Small intestine (tissue), 7 donors: ENCODE results near the gene METTL23. TPM values are rescaled to one million over a fixed set of nuclear protein-coding genes. Genes with fewer than 3 reads are reported as not detected.
A peak's percentile ranks its signal among the peaks of the same experiment; 100 is the strongest.
"Not testable (repeated sequence)": the region's sequence is repeated elsewhere in the genome, so short reads cannot be mapped to it uniquely, and the experiment has no call there.

Source experiments
- DNase-seq, 2 donors: peaks; one replicate each; pipeline versions ENCODE4 v3.0.0 to v3.0.0-alpha.2; 2013
- FAIRE-seq: peaks from 2 replicates; lab custom pipeline; 2012; peaks lifted over from hg19 to GRCh38; lab: Jason Lieb, UNC
- H3K27ac ChIP-seq, 3 donors: one replicate each; pipeline ENCODE4 v1.5.1; 2013; ENCODE audit warnings: low read length in 2 of 3, mild to moderate bottlenecking in 2 of 3, control low read depth in 1 of 3, inconsistent platforms in 1 of 3, low read depth in 1 of 3, moderate library complexity in 1 of 3
- H3K27me3 ChIP-seq, 3 donors: one replicate each; pipeline ENCODE4 v1.6.1; 2013; ENCODE audit warnings: low read length in 3 of 3, inconsistent platforms in 1 of 3; ENCODE audit not compliant: control insufficient read depth in 3 of 3, insufficient read depth in 3 of 3
- H3K36me3 ChIP-seq, 3 donors: one replicate each; pipeline ENCODE4 v1.6.1; 2013; ENCODE audit warnings: low read length in 3 of 3, inconsistent platforms in 1 of 3, low read depth in 1 of 3, mild to moderate bottlenecking in 1 of 3, moderate library complexity in 1 of 3; ENCODE audit not compliant: control insufficient read depth in 3 of 3, insufficient read depth in 2 of 3
- H3K4me1 ChIP-seq, 3 donors: one replicate each; pipeline ENCODE4 v1.6.1; 2013; ENCODE audit warnings: low read length in 2 of 3, inconsistent platforms in 1 of 3, low read depth in 1 of 3, mild to moderate bottlenecking in 1 of 3, moderate library complexity in 1 of 3; ENCODE audit not compliant: control insufficient read depth in 3 of 3, insufficient read depth in 2 of 3
- H3K4me3 ChIP-seq, 3 donors: one replicate each; pipeline ENCODE4 v1.5.1; 2013; ENCODE audit warnings: low read length in 3 of 3, control low read depth in 1 of 3, inconsistent platforms in 1 of 3, low read depth in 1 of 3, mild to moderate bottlenecking in 1 of 3, moderate library complexity in 1 of 3
- H3K9me3 ChIP-seq, 2 donors: one replicate each; pipeline ENCODE4 v1.6.1; 2013; ENCODE audit warnings: low read depth in 1 of 2, low read length in 1 of 2; ENCODE audit not compliant: control insufficient read depth in 2 of 2, insufficient read depth in 1 of 2
- WGBS, 3 donors: extraction: QIAGEN DNeasy Blood & Tissue Kit; methylation state at CpG; one replicate each; pipeline ENCODE4 v1.1.7; 2013; 5-methylcytosine and 5-hydroxymethylcytosine counted together
- polyA plus RNA-seq, 4 donors: library from polyadenylated mRNA; stranded (reverse) in 3 of 4; unstranded in 1 of 4; fragments of 200-250 nt in 3 of 4; fragments of 120-200 nt in 1 of 4; gene quantifications; one replicate each; pipeline versions ENCODE4 v1.2.1 to v1.2.3, GENCODE V29; 2013
- donor health status: healthy with polysubstance abuse.
- donor health status: control.
- donor health status: control.
- donor health status: Bipolar disorder and iron deficiency.
- donor health status: healthy.

Gene METTL23
- polyA plus RNA-seq, 4 donors, result 28.8 to 41.8 (median 37.7) TPM

DNA sequence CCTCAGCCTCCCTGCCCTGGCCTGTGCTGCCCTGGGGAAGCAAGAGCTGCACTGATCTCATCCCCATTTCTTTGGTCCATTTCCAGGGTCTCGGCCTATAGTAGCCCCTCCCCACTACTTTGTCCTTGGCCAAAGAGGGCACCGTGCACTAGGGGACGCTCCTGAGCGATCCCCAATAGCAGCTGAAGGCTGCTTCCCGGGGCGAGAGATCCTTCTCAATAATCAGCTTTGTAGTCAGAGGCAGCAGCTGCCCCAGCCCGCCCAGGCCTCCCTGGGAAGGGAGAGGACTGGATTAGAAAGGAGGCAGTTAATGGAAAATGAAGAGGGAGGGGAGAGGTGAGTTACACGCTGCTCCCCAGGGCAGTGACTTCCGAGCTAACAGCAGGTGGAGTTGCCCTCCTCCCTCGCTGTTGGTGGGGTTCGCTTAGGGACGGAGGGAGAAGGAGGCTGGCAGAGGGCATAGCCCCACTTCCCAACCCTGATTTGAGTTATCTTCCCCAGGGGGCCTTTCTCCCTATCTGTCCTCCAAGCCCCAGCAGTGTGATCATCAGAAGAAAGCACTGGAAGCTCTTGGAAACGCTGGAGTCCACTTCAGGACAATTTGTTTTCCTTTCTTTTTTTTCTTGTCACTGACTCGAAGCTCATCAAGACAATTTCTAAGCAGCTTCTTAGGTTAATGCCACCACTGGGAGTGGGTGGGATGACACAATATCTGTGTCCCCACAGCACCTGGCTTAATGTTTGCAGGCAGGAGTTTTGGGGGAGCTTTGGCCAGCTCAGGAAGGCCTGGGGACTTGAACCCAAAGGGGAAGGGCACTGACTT, 18.4 kb upstream of the METTL23 start:
- peaks cover 0 to 12% (median 0%) of the 10 kb centered on the region in 3 donors for H3K27me3 ChIP-seq
- no peak for FAIRE-seq
- no peaks in the 10 kb centered on the region for H3K9me3 ChIP-seq
- H3K4me1 ChIP-seq, result peaks cover 0 to 18% (median 0%) of the 10 kb centered on the region in 3 donors
- H3K4me3 ChIP-seq, result no peak overlapping the region
- peak in 1 of 2 donors; percentile 36 for DNase-seq
- WGBS, 3 donors, result 53 to 63% (median 55%) methylated on average over 14 of the region's 14 CpGs
- H3K27ac ChIP-seq, result peak overlapping the region in 2 of 3 donors; percentile 63 to 72
- H3K36me3 ChIP-seq, result peaks cover 2 to 12% (median 2%) of the 10 kb centered on the region in 3 donors

GRCh38 chr17:76709077-76709950, 17.3 kb upstream of the METTL23 start:
- DNase-seq, result peak in 1 of 2 donors; percentile 59
- FAIRE-seq, result no peak
- peaks cover 2 to 21% (median 6%) of the 10 kb centered on the region in 3 donors for H3K36me3 ChIP-seq
- peak overlapping the region in 2 of 3 donors; percentile 77 to 92 for H3K27ac ChIP-seq
- peaks cover 0 to 12% (median 0%) of the 10 kb centered on the region in 3 donors for H3K27me3 ChIP-seq
- 64 to 88% (median 88%) methylated on average over 29 of the region's 29 CpGs for WGBS, 3 donors
- H3K4me1 ChIP-seq, result peaks cover 0 to 18% (median 0%) of the 10 kb centered on the region in 3 donors
- no peaks in the 10 kb centered on the region for H3K9me3 ChIP-seq
- peak overlapping the region in 2 of 3 donors; percentile 4 to 54 for H3K4me3 ChIP-seq

- not testable (repeated sequence) for H3K9me3 ChIP-seq, FAIRE-seq
- Histone ChIP-seq H3K4me3 (peak overlapping the region; percentile 54 to 65 (median 54)), H3K36me3 (peaks cover 2 to 25% (median 6%) of the 10 kb centered on the region in 3 donors), H3K27ac (peak overlapping the region; percentile 46 to 92 (median 77)), H3K4me1 (peaks cover 0 to 18% (median 0%) of the 10 kb centered on the region in 3 donors), H3K27me3 (peaks cover 0 to 12% (median 0%) of the 10 kb centered on the region in 3 donors)
- 10 to 13% (median 11%) methylated on average over 22 to 52 of the region's 79 CpGs for WGBS, 3 donors
- DNase-seq, result peak in 1 of 2 donors; percentile 50
Observed at GRCh38 chr17:76709951-76710862, 16.4 kb upstream of the METTL23 start.

GRCh38 chr17:76710863-76711611, 15.6 kb upstream of the METTL23 start, which contains the start of gene MXRA7:
MXRA7 (minus strand) TSS chr17:76710965; CDS start chr17:76710946, 19 bp downstream.
- H3K36me3 ChIP-seq, result peaks cover 2 to 32% (median 6%) of the 10 kb centered on the region in 3 donors
- peaks cover 0 to 24% (median 0%) of the 10 kb centered on the region in 3 donors for H3K4me1 ChIP-seq
- peaks cover 0 to 12% (median 0%) of the 10 kb centered on the region in 3 donors for H3K27me3 ChIP-seq
- peak within 1 kb of the TSS; percentile 46 to 92 (median 77) for H3K27ac ChIP-seq
- peak within 1 kb of the TSS; percentile 54 to 65 (median 54) for H3K4me3 ChIP-seq
- H3K9me3 ChIP-seq, result no peaks in the 10 kb centered on the region
- peak in 1 of 2 donors; percentile 77 for DNase-seq
- no peak for FAIRE-seq
- WGBS, 3 donors, result 5 to 12% (median 9%) methylated on average over 23 to 56 of the region's 56 CpGs

GRCh38 chr17:76712321-76712720, 14.3 kb upstream of the METTL23 start:
- Histone ChIP-seq H3K27me3 (peaks cover 0 to 12% (median 0%) of the 10 kb centered on the region in 3 donors), H3K4me1 (peaks cover 0 to 30% (median 0%) of the 10 kb centered on the region in 3 donors), H3K36me3 (peaks cover 7 to 44% (median 14%) of the 10 kb centered on the region in 3 donors)
- WGBS, 3 donors, result 62 to 66% (median 63%) methylated on average over 7 of the region's 7 CpGs
- not testable (repeated sequence) for H3K27ac ChIP-seq, DNase-seq, H3K4me3 ChIP-seq, H3K9me3 ChIP-seq, FAIRE-seq

DNA sequence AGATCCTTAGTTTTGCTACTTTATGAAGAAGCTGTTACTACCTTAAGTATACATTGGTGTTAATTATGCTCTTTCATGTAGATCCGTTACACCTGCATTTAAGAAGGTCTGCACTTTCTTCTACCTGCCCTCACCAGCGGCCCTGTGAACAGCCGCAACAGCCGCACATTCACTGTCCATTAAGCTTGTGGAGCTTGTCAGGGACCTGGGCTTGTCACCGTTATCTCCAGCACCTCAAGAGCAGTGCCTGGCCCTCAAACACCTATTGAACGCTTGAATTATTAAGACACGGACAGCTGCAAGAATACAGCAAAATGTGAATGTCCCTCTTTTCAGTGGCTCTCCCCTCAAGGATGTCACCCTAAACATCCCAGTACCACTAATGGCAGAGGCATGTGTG, 12.9 kb upstream of the METTL23 start:
- DNase-seq, result no peak
- FAIRE-seq, result no peak
- 94 to 97% (median 97%) methylated on average over 7 of the region's 7 CpGs for WGBS, 3 donors
- H3K9me3 ChIP-seq, result no peaks in the 10 kb centered on the region
- H3K27ac ChIP-seq, result no peak overlapping the region
- H3K4me3 ChIP-seq, result no peak overlapping the region
- H3K4me1 ChIP-seq, result peaks cover 0 to 22% (median 0%) of the 10 kb centered on the region in 3 donors
- H3K36me3 ChIP-seq, result peaks cover 10 to 56% (median 20%) of the 10 kb centered on the region in 3 donors
- H3K27me3 ChIP-seq, result peaks cover 0 to 12% (median 0%) of the 10 kb centered on the region in 3 donors

DNA sequence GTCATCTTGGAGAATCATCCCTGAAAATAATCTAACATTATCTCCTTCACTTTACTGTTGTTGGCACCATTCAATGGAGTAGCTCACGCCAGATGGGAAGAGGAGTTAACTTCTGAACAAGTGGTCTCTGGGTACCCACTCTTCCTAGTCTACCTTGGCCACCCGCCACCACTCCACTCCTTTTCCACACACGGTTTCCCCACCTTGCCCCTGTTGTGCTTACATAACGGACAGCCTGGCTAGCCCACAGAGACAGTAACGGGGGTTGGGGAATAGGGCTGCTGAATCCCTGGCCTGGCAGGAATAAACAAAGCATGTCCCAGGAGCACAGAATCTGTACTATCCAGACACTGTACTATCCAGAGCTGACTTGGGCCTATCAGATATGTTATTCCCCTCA, 12.3 kb upstream of the METTL23 start:
- no peak overlapping the region for H3K4me3 ChIP-seq
- peaks cover 14 to 56% (median 20%) of the 10 kb centered on the region in 3 donors for H3K36me3 ChIP-seq
- H3K9me3 ChIP-seq, result no peaks in the 10 kb centered on the region
- FAIRE-seq (no peak), DNase-seq (no peak)
- peaks cover 0 to 9% (median 0%) of the 10 kb centered on the region in 3 donors for H3K27me3 ChIP-seq
- peaks cover 0 to 19% (median 0%) of the 10 kb centered on the region in 3 donors for H3K4me1 ChIP-seq
- no peak overlapping the region for H3K27ac ChIP-seq
- WGBS, 3 donors, result 84 to 90% (median 87%) methylated on average over 5 of the region's 5 CpGs
